DOHH2 (cell line): ENCODE measurements around the gene USP32.

Experiments used
- CTCF ChIP-seq: fragments of 200-600 bp; sonication (generic); IDR thresholded peaks from one replicate; pipeline ENCODE4 v1.5.1; 2014; ENCODE audit warnings: antibody characterized with exemption, mild to moderate bottlenecking, low read depth, low read length; ENCODE audit not compliant: poor library complexity, severe bottlenecking
- EZH2phosphoT487 ChIP-seq: fragments of 200-600 bp; sonication (generic); IDR thresholded peaks from 2 replicates; pipeline ENCODE4 v1.6.1; 2017; ENCODE audit warnings: borderline replicate concordance, mild to moderate bottlenecking, antibody characterized with exemption, low read length, moderate library complexity, mixed read lengths

- TF ChIP-seq CTCF, result no peak
- TF ChIP-seq EZH2phosphoT487, result no peak
These were observed 39.9 kb downstream of the USP32 start for GRCh38 chr17:60352071-60352470.
